GM12872 (cell line): Measurements from ENCODE around the gene CBFA2T2.

Experiments used
- CTCF ChIP-seq: IDR thresholded peaks from 3 replicates; pipeline ENCODE4 v1.5.1; 2011; ENCODE audit warnings: low read depth, mild to moderate bottlenecking, low read length, moderate library complexity; ENCODE audit not compliant: insufficient read depth

The CBFA2T2 gene

GRCh38 chr20:33650111-33650752 is 160.3 kb downstream of the CBFA2T2 start:
- TF ChIP-seq CTCF: no peak

GRCh38 chr20:33650753-33651561 is 161.1 kb downstream of the CBFA2T2 start:
- TF ChIP-seq CTCF: no peak

- no peak for TF ChIP-seq CTCF
Observed at GRCh38 chr20:33651562-33652048, 161.7 kb downstream of the CBFA2T2 start.

GRCh38 chr20:33653218-33653899 is 163.5 kb downstream of the CBFA2T2 start:
- TF ChIP-seq CTCF: peak; percentile 96

GRCh38 chr20:33653900-33654596 is 164.2 kb downstream of the CBFA2T2 start:
- TF ChIP-seq CTCF: no peak

GRCh38 chr20:33654680-33655161 is 164.8 kb downstream of the CBFA2T2 start:
- no peak for TF ChIP-seq CTCF

- no peak for TF ChIP-seq CTCF
Observed at GRCh38 chr20:33655164-33655563, 165.3 kb downstream of the CBFA2T2 start.
